22Rv1 (cell line): ENCODE results near the gene MTPN.

Source experiments
- H3K27ac ChIP-seq: fragments of 450-650 bp; 2 replicates; pipeline ENCODE4 v1.5.1; 2017
- CTCF ChIP-seq: fragments of 450-650 bp; IDR thresholded peaks from 2 replicates; pipeline ENCODE4 v1.5.1; 2017; ENCODE audit warnings: mild to moderate bottlenecking
- ZFX ChIP-seq: fragments of 450-650 bp; IDR thresholded peaks from 2 replicates; pipeline ENCODE4 v1.6.1; 2017; ENCODE audit warnings: antibody characterized with exemption, borderline replicate concordance

MTPN gene

DNA sequence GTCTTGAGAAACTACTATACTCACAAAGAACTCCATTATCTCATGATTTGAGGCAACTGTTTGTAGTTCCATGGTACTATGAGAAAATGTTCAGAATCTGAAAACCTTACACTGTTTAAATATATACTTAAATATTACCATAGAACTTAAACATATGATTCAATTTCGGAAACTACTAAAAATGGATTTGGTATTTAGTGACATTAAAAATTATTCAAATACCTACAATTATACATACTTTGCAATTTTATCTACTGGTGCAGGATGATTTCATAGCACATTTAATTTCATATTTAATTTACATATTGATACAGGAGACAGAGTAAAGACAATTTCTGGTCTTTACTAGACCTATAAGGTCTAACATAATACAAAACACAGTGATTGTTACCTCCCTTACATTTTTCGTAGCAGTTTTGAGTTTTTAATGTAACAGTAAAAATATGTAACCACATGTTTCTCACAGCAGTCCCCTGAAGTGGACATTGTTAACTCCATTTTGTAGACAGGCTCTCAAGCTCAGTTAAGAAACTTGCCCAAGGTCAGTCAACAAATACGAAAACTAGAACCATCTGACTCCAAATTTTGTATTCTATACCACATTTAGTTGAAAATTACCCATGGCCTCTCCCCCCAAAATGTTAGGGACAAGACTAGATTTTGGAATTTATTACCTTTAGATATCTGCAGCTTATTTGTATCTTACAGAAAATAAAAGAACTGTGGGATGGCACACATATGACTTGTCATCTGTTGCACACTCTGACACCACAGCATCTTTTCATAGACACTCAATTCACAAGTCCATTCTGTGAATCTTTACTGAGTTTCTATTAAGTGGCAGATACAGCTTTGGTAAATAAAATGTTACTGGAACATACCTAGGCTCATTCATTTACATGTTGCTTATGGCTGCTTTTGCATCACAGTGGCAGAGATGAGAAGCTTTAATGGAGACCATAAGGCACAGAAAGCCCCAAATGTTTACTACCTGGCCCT lies 36.8 kb downstream of the MTPN start:
- TF ChIP-seq CTCF (no peak), ZFX (no peak)

DNA sequence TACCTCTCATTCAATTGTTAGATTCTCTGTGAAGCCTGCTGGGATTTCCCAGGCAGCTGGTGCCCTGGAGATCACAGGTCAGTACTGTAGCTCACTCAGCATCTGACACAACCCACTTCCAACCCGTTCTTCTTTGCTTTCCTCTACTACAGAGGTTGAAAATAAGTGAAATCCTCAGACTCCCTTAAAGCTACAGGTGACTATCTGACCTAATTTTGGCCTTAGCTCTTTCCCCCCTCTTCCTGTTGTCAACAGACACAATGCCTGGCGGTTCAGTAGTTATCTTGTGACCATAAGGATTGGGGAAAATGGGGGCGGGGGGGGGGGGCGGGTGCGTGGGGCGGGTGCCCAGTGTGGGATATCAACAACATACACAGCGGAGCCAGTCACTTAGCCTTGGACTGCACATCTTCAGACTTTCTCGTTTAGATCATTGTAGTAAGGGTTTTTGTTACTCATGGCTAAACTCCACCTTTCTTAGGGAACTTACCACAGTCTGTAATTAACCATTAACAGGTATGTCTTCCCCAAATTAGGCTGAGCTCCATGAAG lies 37.8 kb downstream of the MTPN start:
- H3K27ac ChIP-seq = no peak overlapping the region
- TF ChIP-seq CTCF (no peak), ZFX (no peak)

More for the DNA sequence above, 36.8 kb downstream of the MTPN start:
- H3K27ac ChIP-seq = no peak overlapping the region

DNA sequence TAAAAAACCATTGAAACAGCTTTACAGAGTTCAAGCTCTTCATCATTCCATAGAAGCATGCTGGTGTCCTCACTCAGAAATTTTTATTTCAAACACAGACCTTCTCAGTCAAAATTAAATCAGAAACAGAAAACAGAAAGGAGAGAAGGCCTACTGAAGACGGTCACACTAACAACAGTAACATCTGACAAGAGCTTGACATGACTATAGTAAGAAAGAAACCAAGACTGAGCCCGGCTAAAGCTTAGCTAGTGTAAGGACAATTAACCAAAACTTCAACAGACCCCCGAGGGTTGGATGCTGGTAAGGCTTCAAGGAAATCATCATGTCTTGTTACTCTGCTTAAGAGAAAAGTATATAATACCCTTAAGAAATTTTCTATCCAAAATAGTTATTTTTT lies 38.6 kb downstream of the MTPN start:
- TF ChIP-seq ZFX (no peak), CTCF (no peak)
- H3K27ac ChIP-seq = no peak overlapping the region

DNA sequence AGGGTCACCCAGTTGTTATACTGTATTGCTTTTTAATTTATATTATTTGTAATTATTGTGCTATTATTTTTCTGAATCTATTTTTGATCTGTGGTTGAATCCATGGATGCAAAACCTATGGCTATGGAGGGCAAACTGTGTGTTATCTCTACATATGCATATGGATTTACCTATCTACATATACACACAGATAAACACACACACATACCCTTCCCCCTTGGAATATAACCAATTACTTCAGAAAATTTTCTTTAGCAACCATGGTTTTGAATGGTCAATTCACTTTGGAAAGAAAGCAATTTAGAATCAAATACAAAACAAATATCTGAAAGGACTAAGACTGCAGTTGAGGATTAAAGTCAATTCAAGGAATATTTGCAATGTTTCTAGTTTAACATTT lies 39.1 kb downstream of the MTPN start:
- TF ChIP-seq CTCF (no peak), ZFX (no peak)
- no peak overlapping the region for H3K27ac ChIP-seq

DNA sequence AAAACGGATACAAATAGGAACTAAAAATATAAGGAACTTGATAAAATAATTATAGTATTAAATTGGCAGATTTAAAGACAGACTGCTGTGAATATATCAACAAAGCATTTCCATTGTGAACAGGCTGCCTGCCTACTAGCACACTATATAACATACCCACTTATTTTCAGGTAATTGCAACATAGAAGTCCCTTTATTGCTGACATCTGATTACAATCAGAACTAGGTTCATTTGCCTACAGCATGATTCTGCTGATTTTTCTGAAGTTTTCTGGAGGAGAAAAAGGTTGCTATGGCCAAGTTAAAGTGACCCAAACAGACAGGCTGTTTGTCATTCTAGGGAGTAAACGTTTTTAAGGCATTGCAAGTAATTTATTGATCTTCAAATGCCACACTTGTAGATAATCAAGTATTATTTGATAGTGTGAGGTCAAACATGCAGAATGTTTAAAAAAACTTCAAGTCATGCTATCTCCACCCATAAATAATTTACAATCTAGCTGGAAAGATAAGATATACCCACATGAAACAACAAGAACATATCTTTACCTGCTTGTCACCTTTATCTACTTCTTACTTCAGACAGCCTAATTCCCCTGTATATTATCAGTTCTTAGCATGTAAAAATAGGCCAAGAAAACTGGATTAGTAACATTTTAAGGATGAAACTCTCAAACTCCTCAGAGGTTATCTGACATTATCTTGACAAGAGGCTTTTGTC lies 40.5 kb downstream of the MTPN start:
- H3K27ac ChIP-seq = no peak overlapping the region
- TF ChIP-seq ZFX (no peak), CTCF (no peak)

DNA sequence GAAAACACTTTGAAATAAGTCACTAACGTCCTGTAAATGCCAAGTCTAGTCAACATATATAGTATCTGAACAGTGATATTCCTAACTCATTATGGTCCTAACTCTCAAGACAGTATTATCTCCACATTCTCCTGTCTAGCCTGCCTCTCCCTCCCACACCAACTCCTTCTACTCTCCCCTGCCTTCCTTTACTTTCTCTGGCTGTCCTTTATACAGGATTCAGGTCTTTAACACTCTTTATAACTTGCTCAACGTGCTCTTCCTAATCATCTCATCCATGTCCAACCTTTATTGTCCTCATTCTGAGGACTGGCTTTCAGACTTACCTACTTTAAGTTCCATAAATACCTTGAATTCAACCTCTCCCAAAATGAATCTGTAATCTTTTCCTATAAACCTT lies 42.5 kb downstream of the MTPN start:
- H3K27ac ChIP-seq = no peak overlapping the region
- no peak for TF ChIP-seq ZFX
- no peak for TF ChIP-seq CTCF
